ENCODE results near the gene CDCA5.

Gene CDCA5

DNA sequence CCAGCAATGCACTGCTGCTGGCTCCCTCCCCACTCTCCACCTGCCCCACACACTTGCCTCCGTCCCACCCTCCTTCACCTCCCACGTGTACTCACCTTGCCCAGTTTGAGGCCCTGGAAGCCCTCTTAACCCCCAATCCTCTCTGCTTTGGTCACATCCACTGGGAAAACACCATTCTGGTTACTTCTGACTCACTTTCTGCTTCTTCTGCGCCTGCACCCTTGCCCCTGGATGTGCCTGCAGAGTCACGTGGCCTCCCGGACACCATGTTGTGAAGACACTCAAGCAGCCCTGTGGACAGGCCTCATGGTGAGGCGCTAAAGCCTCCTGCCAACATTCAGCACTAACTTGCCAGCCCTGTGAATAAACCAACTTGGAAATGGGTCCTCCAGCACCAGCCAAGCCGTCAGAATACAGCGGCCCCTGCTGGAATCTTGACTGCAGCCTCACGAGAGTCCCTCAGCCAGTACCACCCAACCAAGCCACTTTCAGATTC, 22.9 kb downstream of the CDCA5 start:
- peak; percentile 34 for TF ChIP-seq CTCF (IDR thresholded peaks at IDR 0.05; ENCODE audit: low read depth, low read length)
- H3K4me3 ChIP-seq (replicated peaks in 1 of 2; ENCODE audit: low read depth in 2 of 2, low read length in 2 of 2) = no peak overlapping the region
- peak; percentile 26 to 45 for DNase-seq (ENCODE audit: low read depth in 2 of 2)

- peak in 1 of 2 donors; percentile 41 for DNase-seq (ENCODE audit: low read depth in 2 of 2)
- TF ChIP-seq CTCF (IDR thresholded peaks at IDR 0.05; ENCODE audit: low read depth, low read length) = no peak
- no peak overlapping the region for H3K4me3 ChIP-seq (replicated peaks in 1 of 2; ENCODE audit: low read depth in 2 of 2, low read length in 2 of 2)
Observed at GRCh38 chr11:65059959-65060824, 23.6 kb downstream of the CDCA5 start.

- DNase-seq (ENCODE audit: low read depth in 2 of 2) = no peak
- no peak overlapping the region for H3K4me3 ChIP-seq (replicated peaks in 1 of 2; ENCODE audit: low read depth in 2 of 2, low read length in 2 of 2)
- TF ChIP-seq CTCF (IDR thresholded peaks at IDR 0.05; ENCODE audit: low read depth, low read length) = no peak
Observed at GRCh38 chr11:65059523-65059922, 24.3 kb downstream of the CDCA5 start.

DNA sequence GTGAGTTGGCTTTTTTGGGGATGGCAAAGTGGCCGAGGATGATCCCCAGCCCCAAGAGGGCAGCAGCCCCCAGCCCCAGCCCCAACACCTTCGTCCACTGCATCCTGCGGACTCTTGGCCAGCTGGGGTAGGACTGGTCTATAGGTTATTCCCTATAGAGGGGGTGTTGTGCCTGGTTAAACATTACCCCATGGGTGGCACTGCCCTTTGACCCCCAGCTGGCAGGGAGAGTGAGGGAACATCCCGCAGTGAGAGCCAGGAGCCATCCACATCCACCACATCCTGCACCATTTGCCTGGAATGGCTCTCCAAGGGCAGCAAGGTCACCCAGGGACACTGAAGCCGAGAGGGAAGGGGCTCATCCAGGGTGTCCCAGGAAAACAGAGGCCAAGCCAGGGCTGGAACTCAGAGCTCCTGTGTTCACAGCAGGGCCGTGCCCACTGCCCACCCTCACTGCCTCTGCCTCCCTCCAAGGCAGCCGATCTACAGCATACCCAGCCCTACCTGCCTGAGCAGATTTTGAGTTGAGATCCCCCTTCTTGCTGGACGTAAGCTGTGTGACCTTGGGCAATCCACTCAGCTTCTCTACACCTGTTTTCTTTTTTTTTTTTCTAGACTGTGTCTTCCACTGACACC, 25.3 kb downstream of the CDCA5 start, which contains the start of gene NAALADL1:
TSS of gene NAALADL1 (minus strand) at position 135 of the 636 bp plus-strand sequence. CDS start at position 103, 32 bp downstream.
- DNase-seq (ENCODE audit: low read depth in 2 of 2) = no peak
- TF ChIP-seq CTCF (IDR thresholded peaks at IDR 0.05; ENCODE audit: low read depth, low read length) = no peak
- H3K4me3 ChIP-seq (replicated peaks in 1 of 2; ENCODE audit: low read depth in 2 of 2, low read length in 2 of 2) = no peak within 1 kb of the TSS

GRCh38 chr11:65058012-65058411, 25.8 kb downstream of the CDCA5 start:
- TF ChIP-seq CTCF (IDR thresholded peaks at IDR 0.05; ENCODE audit: low read depth, low read length) = no peak
- H3K4me3 ChIP-seq (replicated peaks in 1 of 2; ENCODE audit: low read depth in 2 of 2, low read length in 2 of 2) = no peak overlapping the region
- no peak for DNase-seq (ENCODE audit: low read depth in 2 of 2)

GRCh38 chr11:65057526-65057925, 26.3 kb downstream of the CDCA5 start:
- H3K4me3 ChIP-seq (replicated peaks in 1 of 2; ENCODE audit: low read depth in 2 of 2, low read length in 2 of 2) = no peak overlapping the region
- no peak for TF ChIP-seq CTCF (IDR thresholded peaks at IDR 0.05; ENCODE audit: low read depth, low read length)
- no peak for DNase-seq (ENCODE audit: low read depth in 2 of 2)
